Activated T-helper 17 cell treated with anti-CD3 and anti-CD28 coated beads, Interleukin-2, amount 50 U/mL, for 72 hours (primary cell): ENCODE measurements around the gene PRKCZ. TPM values are rescaled to one million over a fixed set of nuclear protein-coding genes. Genes with fewer than 3 reads are reported as not detected.

Experiments
- ATAC-seq: fragments of 150-1000 bp; cut with Tn5 transposase; replicated peaks from 2 replicates; pipeline ENCODE4 v1.10.0; 2021; ENCODE audit warnings: mild to moderate bottlenecking, moderate library complexity
- H3K27ac Mint-ChIP-seq: one replicate; pipeline ENCODE4 v1.8.0; 2022; ENCODE audit warnings: mixed read lengths
- H3K27me3 Mint-ChIP-seq: one replicate; pipeline ENCODE4 v1.8.0; 2022; ENCODE audit warnings: mixed read lengths
- H3K36me3 Mint-ChIP-seq: one replicate; pipeline ENCODE4 v1.8.0; 2022; ENCODE audit warnings: low read depth, mild to moderate bottlenecking, mixed read lengths
- H3K4me1 Mint-ChIP-seq: one replicate; pipeline ENCODE4 v1.8.0; 2022; ENCODE audit warnings: mixed read lengths
- H3K4me3 Mint-ChIP-seq: one replicate; pipeline ENCODE4 v1.8.0; 2022; ENCODE audit warnings: mild to moderate bottlenecking, mixed read lengths
- H3K9me3 Mint-ChIP-seq: one replicate; pipeline ENCODE4 v1.8.0; 2022; ENCODE audit warnings: mixed read lengths
- total RNA-seq, 2 donors: library from RNA; stranded (reverse); gene quantifications; one replicate each; pipeline ENCODE4 v1.2.3, GENCODE V29; 2022

PRKCZ gene
- total RNA-seq, 2 donors from 2014 or later, result 12.2 to 24.7 TPM

DNA sequence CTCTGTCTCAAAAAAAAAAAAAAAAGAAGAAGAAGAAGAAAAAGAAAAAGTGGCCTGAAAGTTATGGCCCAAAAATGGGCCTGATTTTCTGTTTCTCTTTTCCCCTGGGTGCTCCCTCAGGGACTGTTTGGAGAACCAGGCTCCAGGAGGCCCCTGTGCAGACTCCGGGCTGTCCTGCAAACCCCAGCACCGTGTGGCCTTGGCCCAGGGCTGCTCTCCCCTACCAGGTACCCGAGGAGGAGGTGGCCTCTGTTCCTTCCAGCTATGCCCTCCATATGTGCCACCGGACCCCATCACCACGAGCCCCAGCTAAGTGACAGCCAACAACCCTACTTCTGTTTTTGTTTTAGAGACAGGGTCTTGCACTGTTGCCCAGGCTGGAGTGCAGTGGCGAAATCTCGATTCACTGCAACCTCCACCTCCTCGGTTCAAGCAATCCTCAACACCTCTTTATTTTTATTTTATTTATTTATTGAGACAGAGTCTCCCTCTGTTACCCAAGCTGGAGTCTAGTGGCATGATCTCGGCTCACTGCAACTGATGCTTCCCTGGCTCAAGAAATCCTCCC is 151.9 kb downstream of the PRKCZ start:
- Mint-ChIP-seq H3K27me3 (no peaks in the 10 kb centered on the region), H3K4me3 (no peak overlapping the region), H3K4me1 (peaks cover 4% of the 10 kb centered on the region), H3K27ac (no peak overlapping the region), H3K36me3 (no peaks in the 10 kb centered on the region), H3K9me3 (no peaks in the 10 kb centered on the region)
- no peak for ATAC-seq

DNA sequence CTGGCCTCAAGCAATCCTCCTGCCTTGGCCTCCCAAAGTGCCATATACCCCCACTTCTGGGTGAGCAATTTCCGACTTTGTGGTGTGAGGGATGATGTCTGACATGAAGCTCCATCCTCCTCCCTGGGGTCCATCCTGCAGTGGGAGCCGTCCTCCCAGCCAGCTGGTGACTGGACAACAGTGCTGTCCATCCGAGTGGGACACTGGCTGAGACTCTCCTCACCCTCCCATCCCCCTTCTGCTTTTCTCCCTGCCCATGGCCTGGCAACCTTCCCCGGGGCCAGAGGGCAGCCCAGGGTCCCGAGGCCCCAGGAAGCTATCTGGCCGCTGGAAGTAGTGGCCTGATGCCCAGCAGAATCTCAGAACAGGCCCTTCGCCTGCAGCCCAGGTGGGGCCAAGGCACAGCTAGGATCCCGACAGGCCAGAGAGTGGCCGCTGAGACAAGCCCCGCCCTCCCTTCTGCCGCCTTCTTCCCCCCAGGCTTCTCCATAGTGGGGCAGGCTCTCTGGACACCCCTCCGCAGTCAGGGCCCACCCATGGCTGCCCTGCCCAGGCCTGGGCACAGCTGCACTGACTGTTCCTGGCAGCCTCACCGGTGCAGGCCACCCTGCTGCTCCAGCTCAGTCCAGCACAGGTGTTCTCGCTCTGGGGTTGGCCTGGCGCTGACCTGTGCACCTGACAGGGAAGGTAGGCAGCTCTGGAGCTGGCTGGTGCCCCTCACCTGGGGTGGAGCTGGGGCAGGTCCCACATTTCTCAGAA is 152.8 kb downstream of the PRKCZ start:
- H3K4me1 Mint-ChIP-seq, result peaks cover 4% of the 10 kb centered on the region
- H3K36me3 Mint-ChIP-seq, result no peaks in the 10 kb centered on the region
- H3K27me3 Mint-ChIP-seq, result no peaks in the 10 kb centered on the region
- no peak overlapping the region for H3K4me3 Mint-ChIP-seq
- no peaks in the 10 kb centered on the region for H3K9me3 Mint-ChIP-seq
- no peak overlapping the region for H3K27ac Mint-ChIP-seq
- ATAC-seq, result no peak

DNA sequence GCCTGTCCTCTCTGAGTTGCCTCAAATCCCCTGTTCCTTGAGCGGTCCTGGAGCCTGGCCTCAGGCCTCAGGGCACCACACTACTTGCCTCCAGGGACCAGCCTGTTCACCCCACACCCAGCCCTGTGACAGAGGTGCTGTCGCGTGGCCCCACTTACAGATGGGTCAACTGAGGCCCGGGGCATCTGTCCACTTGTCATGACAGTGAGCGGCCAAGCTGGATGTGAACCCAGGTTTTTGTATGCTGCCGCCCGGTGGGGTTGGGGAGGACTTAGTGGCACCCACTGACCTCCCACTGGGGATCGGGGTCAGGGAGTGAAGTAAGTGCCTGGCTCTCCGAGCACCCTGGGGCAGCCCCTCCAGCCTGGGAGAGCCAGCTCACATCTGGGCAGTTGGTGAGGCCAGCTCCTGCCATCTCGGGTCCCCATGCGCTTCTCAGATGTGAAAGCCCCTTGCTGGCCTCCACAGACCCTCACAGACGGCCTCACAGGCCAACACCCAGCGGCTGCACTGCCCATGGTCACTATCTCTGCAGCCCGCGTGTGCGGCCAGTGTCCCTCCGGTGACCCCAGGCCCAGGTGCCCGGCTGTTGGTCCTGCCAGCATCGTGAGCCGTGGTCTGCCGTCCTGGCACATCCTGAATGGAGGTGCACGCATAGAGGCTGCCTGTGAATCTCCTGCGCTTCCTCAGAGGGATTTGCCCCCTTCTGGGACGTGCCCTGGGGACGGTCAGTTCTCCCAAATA is 153.6 kb downstream of the PRKCZ start:
- Mint-ChIP-seq H3K4me1 (peaks cover 4% of the 10 kb centered on the region), H3K9me3 (no peaks in the 10 kb centered on the region), H3K27me3 (no peaks in the 10 kb centered on the region), H3K27ac (no peak overlapping the region), H3K36me3 (no peaks in the 10 kb centered on the region), H3K4me3 (no peak overlapping the region)
- ATAC-seq, result no peak

DNA sequence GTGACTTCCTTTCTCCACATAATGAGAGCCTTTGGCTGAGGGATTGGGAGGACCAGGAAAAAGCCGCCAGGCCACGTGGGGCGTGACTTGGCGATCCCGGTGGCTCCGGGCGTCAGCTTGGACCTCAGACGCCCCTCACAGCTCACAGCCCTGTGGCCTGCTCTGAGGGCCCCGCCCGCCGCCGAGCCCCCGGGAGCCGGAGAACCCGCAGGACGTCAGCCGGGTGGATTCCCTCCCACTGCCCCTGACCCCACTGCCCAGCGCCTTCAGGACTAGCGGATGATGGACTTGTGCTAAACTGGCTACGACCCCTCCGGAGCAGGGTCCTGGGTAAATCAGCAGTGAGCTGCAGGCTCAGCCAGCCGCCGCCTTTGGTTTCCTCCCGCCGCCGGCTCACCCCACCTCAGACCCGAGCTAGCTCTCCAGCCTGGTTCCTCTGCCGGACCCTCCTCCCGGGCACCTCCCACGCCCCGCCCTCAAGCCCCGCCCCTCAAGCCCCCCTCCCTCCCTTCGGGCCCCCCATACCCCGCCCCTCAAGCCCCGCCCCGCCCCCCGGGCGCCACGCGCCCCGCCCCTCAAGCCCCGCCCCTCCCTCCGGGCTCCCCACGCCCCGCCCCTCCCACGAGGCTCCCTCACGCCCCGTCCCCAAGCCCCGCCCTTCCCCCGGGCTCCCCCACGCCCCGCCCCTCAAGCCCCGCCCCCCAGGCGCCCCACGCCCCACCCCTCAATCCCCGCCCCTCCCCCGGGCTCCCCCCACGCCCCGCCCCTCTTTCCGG is 154.4 kb downstream of the PRKCZ start:
- no peaks in the 10 kb centered on the region for H3K9me3 Mint-ChIP-seq
- no peak overlapping the region for H3K4me3 Mint-ChIP-seq
- peaks cover under 1% of the 10 kb centered on the region for H3K4me1 Mint-ChIP-seq
- ATAC-seq, result peak; percentile 24
- no peaks in the 10 kb centered on the region for H3K36me3 Mint-ChIP-seq
- no peak overlapping the region for H3K27ac Mint-ChIP-seq
- H3K27me3 Mint-ChIP-seq, result no peaks in the 10 kb centered on the region

DNA sequence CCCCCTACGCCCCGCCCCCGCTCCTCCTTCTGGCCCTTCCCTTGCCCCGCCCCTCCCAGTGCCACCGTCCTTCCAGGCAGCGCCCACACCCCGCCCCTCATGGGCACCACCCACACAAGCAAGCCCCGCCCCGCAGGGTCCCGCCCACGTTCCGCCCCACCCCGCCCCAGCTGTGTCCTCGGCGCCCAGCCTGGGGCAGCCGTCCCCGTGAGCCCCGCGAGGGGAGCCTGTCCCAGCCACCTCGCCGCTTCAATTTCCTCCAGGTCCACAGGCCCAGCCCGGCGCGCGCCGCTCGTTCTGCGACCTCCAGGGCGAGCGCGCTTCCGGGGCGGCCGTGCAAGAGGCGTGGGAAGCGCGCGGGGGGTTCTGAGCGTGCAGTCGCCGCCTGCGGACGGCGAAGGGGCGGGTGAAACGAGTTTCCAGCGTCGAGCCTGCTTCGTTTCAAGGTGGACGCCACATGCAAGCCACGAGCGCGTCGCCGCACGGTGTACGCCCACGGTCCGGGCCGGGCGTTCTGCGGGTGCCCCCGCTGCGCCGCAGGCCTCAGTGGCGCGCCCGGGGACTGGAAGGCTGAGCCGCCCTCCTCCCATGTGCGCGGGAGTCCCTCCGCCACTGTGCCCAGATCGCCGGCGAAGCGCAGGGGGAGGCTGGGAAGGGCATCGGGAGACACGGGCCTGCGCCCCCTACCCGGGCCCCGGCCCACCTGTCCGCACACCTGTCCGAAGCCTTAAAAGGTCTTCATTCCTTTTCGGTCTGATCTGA is 155.2 kb downstream of the PRKCZ start:
- Mint-ChIP-seq H3K36me3 (no peaks in the 10 kb centered on the region), H3K4me3 (peak overlapping the region; percentile 39), H3K27me3 (no peaks in the 10 kb centered on the region), H3K9me3 (no peaks in the 10 kb centered on the region), H3K4me1 (no peaks in the 10 kb centered on the region), H3K27ac (no peak overlapping the region)
- ATAC-seq, result peak; percentile 85

DNA sequence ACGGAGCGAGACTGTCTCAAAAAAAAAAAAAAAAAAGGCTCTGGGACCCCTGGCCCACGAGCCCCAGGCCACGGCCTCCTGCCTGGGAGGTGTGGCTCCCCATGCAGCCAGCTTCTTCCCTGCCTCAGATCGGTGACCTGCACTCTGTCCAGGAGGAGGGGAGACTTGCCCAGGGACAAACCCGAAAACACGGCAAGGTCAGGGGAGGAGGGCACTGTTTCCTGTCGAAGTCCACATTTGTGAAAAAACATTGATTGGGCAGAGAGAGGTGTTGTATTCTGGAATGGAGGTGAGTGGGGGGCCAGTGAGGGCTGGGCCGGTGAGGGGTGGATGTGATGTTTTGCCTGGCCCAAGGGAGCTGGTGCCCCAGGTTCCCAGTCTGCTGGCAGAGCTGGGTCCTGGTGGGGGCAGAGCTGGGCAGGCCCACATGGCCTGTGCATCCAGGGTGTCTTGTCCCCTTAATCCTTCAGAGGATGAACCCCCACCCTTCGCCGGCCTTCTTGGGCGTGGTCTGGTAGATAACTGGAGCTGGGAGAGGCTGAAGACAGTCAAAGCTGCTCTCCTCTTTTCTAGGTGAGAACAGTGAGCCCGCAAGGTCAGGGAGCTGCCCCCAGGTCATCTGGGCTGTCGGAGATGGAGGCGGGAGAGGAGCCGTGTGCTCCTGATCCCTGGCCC is 156.7 kb downstream of the PRKCZ start:
- no peak for ATAC-seq
- no peak overlapping the region for H3K4me3 Mint-ChIP-seq
- no peaks in the 10 kb centered on the region for H3K4me1 Mint-ChIP-seq
- no peaks in the 10 kb centered on the region for H3K36me3 Mint-ChIP-seq
- H3K27me3 Mint-ChIP-seq, result no peaks in the 10 kb centered on the region
- no peaks in the 10 kb centered on the region for H3K9me3 Mint-ChIP-seq
- no peak overlapping the region for H3K27ac Mint-ChIP-seq

DNA sequence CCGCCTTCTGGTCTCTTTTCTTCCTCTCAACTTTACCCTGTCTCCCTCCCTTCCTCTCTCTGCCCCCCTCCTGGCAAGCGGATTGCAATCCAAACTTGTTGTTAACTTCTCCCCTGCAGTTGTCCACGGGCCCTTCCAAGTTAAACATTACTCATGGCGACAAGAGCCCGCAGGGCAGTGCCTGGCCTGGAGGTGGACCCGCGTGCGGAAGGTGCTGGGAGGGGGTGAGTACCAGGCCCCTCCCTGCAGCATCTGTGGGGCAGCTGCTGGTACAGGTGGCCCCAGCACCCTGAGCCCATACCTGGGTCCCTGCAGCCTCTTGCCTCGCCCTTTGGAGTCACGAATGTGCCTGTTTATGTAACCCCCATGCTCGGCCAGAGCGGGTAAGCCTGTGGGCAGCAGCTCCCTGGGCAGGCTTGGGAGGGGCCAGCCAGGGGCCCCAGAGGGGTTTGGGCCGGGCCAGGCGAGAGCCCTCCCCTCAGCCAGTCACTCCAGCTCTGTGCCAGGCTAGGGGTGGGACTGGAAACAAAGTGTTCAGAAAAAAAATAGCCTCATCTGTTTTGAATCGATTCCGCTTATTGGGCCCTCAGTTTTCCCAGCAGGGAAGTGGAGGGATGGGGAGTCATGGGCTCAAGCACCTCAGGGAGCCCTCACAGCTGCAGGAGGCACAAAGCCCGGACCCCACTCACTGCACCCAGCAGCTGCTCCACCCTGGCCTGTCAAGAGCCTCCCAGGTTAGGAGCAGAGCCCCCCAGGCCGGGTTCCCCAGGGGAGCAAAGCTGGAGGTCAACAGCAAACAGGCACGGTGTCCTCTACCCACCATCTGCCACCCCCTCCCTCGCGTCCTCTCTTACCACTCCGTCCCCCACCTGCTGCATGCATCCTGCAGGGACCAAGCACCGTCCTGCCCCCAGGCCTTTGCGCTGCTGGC is 158.4 kb downstream of the PRKCZ start:
- Mint-ChIP-seq H3K4me1 (no peaks in the 10 kb centered on the region), H3K27ac (no peak overlapping the region), H3K27me3 (no peaks in the 10 kb centered on the region), H3K4me3 (no peak overlapping the region), H3K36me3 (no peaks in the 10 kb centered on the region), H3K9me3 (no peaks in the 10 kb centered on the region)
- ATAC-seq, result no peak

DNA sequence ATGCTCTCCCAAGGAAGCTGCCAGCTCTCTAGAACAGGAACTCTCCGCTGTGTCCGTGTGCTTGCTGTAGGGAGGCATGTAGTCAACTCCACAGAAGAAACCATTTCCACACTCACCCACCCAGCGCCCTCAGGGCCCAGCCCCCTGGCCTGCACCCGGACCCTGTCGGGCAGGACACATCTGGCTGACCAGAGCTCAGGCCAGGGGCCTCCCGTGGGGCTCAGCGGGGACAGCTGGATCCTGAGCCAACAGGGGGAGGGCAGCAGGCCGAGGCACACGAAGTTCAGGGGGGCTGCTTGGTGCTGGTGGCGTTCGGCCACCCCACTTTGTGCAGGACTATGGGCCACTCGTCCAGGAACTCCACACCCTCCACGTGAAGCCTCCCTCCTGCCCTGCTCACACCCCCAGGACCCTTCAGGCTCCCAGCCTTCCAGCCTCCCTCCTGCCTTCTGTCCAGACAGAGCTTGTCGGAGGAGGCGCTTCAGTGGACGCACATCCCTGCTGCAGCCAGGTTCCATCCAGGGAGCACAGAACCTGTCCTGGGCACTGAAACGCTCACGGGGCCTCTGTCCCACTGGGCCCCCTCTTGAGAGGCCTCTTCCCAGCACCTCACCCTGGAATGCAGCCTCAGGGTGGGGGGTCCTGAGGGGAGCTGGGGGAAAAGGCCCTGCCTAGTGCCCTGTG is 159.3 kb downstream of the PRKCZ start:
- Mint-ChIP-seq H3K4me1 (no peaks in the 10 kb centered on the region), H3K9me3 (no peaks in the 10 kb centered on the region), H3K36me3 (no peaks in the 10 kb centered on the region), H3K27me3 (no peaks in the 10 kb centered on the region), H3K4me3 (no peak overlapping the region), H3K27ac (no peak overlapping the region)
- no peak for ATAC-seq

DNA sequence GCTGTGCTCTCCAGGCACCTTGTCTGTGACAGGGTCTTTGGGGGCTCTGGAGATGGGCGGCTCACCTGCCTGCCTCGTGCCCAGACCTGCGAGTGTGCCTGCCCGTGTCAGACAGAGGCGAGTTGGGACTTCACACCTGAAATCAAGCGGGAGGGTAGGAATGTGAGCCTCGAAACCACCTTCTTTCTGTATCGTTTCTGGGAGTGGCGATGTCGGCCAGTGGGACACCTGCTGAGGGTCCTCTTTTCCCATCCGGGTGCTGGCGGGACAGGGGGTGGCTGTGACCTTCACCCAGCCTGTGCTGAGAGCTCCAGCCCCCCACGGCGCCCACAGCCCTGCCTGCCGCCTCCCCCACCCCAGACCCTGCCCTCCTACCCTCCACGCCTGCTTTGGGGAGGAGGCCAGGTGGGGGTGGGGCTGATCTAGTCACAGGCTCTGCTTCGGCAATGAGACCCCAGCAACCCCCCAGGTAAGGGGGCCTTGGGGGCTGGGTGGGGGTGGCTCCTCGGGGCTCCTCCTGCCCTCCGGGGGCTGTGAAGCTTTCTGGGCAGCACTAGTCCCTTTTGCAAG is 160.0 kb downstream of the PRKCZ start:
- H3K4me3 Mint-ChIP-seq, result no peak overlapping the region
- H3K27me3 Mint-ChIP-seq, result no peaks in the 10 kb centered on the region
- ATAC-seq, result no peak
- H3K4me1 Mint-ChIP-seq, result no peaks in the 10 kb centered on the region
- H3K36me3 Mint-ChIP-seq, result no peaks in the 10 kb centered on the region
- H3K9me3 Mint-ChIP-seq, result no peaks in the 10 kb centered on the region
- H3K27ac Mint-ChIP-seq, result no peak overlapping the region

DNA sequence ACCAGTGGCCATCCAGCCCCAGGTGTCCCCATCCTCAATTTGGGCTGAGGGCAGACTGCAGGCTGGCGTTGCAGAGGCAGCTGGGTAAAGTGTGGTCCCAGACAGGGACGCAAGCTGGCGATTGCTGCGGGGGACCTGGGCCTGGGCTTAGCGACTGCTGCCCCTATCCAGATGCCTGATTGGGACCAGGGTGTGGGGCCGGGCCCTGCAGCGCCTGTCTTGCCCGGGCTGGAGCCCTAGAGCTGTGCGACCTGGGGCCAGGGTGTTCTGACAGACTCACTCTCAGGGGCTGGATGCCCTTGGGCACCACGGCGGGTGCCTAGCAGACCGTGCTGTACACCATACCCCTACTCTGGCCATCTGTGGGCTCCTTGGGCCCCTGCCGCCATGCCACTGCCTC is 160.6 kb downstream of the PRKCZ start:
- ATAC-seq, result no peak
- Mint-ChIP-seq H3K27ac (no peak overlapping the region), H3K9me3 (no peaks in the 10 kb centered on the region), H3K27me3 (no peaks in the 10 kb centered on the region), H3K4me1 (no peaks in the 10 kb centered on the region), H3K4me3 (no peak overlapping the region), H3K36me3 (no peaks in the 10 kb centered on the region)

DNA sequence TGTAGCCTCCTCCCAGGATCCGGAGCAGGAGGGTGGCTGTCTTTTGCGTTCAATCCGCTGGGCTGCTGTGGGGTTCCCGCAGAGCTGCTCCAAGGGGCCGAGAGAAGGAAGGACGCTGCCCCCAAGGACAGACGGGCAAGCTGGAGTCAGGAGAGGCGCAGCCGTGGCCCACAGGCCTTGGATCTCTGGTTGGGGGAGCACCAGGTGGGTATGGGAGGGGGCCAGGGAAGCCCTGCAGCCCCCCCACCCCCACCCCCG is 162.0 kb downstream of the PRKCZ start:
- H3K9me3 Mint-ChIP-seq, result no peaks in the 10 kb centered on the region
- H3K27me3 Mint-ChIP-seq, result no peaks in the 10 kb centered on the region
- no peak for ATAC-seq
- H3K27ac Mint-ChIP-seq, result peak overlapping the region; percentile 28
- H3K4me3 Mint-ChIP-seq, result no peak overlapping the region
- H3K36me3 Mint-ChIP-seq, result no peaks in the 10 kb centered on the region
- no peaks in the 10 kb centered on the region for H3K4me1 Mint-ChIP-seq
